Testis (tissue), 2 donors: ENCODE data around the gene PCDHGB1.

ENCODE experiments used
- CTCF ChIP-seq, 3 experiments: fragments of 450-650 bp in 2 of 3; fragments of 200-600 bp in 1 of 3; sonication (generic) in 1 of 3; IDR thresholded peaks; one replicate each; pipeline ENCODE4 v1.5.1; 2016 to 2019; ENCODE audit warnings: antibody characterized with exemption in 3 of 3, mild to moderate bottlenecking in 2 of 3, moderate library complexity in 1 of 3
- POLR2A ChIP-seq: fragments of 450-650 bp; IDR thresholded peaks from one replicate; pipeline ENCODE4 v1.6.1; 2017; ENCODE audit warnings: antibody characterized with exemption, mild to moderate bottlenecking, moderate library complexity

GRCh38 chr5:141371572-141372475 is 21.9 kb downstream of the PCDHGB1 start:
- no peak for TF ChIP-seq CTCF (IDR thresholded peaks at IDR 0.05)
- no peak for TF ChIP-seq POLR2A
